Measurements from ENCODE around the gene CD81.
"Not testable (repeated sequence)": the region's sequence is repeated elsewhere in the genome, so short reads cannot be mapped to it uniquely, and the experiment has no call there.

The CD81 gene

DNA sequence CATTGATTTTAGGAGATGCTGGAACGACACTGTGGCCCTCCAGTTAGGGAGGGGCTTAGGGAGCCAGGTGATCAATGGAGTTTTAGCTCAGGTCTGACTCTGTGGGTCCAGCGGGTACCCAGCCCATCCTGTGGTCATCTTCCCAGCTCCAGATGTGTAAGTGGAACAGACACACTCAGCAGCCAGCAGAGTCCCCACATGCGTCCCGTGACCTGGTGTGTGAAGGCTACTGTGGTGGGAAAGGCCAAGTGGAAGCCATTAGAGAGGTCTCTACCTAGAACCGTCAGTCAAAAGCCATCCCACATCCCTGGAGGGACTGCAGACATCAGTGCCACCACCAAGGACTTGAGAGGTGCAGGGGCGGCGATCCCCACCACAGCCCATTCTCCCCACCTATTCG is 19.9 kb upstream of the CD81 start:
- DNase-seq (ENCODE audit: low read depth, low spot score), result no peak

DNA sequence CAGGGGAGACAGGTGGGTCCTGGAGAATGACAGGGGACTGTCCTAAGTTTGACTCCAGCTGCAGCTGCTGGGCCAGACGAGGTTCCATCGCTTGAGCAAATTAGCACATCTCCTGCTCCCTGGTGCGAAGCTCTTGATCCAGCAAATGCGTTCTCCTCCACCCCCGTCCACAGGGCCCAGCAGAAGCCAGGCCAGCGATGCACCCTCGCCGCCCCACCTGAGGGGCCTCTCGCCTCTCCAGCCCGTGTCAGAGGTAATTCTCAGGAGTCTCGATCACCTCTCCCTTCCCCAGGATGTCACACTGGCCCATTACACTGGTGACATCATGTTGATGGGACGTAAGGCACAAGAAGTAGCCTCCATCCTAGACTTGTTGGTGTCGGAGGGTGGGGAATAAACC is 19.5 kb upstream of the CD81 start:
- not testable (repeated sequence) for DNase-seq (ENCODE audit: low read depth, low spot score)

DNA sequence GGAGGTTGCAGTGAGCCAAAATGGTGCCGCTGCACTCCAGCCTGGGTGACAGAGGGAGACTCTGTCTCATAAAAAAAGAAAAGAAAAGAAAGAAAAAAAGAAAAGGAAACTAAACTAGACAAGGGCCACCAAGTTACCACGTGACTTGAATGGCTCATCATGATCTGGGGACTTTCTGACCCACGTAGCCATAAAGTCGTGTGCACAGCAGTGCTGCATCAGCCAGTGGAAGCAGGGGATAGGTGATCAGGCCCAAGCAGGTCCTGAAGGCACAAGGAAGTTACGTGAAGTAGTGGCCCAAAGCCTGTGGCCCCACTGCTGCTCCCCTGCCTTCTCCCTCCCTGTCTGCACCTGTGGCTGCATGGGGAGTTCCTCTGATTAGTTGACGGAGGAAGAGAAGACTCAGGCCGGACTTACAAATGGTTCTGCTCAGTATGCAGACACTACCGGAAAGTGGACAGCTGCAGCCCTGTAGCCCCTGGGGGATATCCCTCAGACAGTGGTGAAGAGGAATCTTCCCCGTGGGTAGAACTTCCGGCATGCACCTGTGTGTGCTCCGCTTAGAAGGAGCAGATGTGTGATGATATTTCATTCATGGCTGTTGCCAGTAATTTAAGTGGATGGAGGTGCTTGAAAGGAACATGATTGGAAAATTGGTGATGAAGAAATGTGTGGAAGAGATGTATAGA is 18.2 kb upstream of the CD81 start:
- no peak for DNase-seq (ENCODE audit: low read depth, low spot score)

DNA sequence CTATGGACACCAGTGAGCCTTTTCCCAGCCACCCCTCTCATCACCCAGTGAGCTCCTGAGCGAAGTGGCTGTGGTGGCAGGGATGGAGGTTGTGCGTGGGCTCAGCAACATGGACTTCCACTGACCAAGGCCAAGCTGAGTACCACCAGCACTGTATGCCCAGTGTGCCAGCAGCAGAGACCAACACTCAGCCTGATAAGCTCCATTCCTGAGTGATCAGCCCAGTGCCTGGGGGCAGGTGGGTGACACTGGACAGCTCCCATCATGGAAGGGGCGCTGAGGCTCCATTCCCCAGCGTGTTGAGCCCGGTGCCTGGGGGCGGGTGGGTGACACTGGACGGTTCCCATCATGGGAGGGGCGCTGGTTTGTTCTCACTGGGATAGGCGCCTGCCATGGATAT is 17.6 kb upstream of the CD81 start:
- DNase-seq (ENCODE audit: low read depth, low spot score), result no peak

DNA sequence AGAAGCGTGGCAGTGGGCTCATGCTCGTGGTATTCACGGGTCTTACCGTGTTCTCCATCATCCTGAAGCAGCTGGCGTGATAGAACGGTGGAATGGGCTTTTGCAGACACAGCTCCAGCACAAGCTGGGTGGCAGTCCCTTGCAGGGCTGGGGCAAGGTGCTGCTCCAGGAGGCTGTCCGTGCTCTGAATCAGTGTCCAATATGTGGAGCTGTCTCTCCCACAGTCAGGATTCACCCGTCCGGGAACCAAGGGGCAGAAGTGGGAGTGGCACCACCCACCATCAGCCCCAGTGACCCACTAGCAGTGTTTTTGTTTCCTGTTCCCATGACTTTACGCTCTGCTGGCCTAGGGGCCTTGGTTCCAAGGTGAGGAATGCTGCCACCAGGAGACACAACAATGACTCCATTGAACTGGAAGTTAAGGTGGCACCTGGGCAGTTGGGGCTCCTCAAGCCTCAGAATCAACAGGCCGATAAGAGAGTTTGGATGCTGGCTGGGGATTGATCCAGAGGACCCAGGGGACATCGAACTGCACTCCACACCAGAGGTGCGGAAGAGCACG is 16.9 kb upstream of the CD81 start:
- no peak for DNase-seq (ENCODE audit: low read depth, low spot score)

DNA sequence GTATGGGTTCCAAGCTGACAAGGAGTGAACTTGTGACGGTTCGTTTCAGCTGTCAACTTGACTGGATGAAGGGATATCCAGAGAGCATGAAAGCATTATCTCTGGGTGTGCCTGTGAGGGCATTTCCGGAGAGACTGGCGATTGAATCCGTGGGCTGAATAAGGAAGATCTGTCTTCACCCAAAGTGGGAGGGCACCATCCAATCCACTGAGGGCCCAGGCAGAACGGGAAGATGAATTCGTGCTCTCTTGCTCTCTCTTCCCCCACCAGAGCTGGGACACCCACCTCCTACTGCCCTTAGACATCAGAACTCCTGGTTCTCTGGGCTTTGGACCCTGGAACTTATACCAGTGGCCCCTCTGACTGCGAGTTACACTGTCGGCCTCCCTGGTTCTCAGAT is 15.5 kb upstream of the CD81 start:
- DNase-seq (ENCODE audit: low read depth, low spot score), result no peak

DNA sequence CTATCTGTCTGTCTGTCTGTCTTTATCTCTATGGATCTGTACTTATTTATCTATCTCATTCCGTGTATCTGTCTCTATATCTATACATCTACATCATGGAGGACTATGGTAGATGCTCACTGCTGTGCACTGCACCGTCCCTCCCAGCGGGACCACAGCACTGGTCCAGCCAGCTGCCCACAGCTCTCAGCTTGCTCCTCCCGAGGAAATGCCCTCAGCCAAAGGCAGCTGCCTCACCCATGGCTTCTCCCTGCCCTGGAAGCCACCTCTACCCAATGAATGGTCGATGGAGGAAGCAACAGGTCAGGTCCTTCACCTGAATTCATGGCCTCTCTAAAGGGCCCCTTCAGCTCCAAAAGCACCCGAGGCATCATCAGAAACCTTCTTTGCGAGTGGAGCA is 14.7 kb upstream of the CD81 start:
- DNase-seq (ENCODE audit: low read depth, low spot score), result no peak

DNA sequence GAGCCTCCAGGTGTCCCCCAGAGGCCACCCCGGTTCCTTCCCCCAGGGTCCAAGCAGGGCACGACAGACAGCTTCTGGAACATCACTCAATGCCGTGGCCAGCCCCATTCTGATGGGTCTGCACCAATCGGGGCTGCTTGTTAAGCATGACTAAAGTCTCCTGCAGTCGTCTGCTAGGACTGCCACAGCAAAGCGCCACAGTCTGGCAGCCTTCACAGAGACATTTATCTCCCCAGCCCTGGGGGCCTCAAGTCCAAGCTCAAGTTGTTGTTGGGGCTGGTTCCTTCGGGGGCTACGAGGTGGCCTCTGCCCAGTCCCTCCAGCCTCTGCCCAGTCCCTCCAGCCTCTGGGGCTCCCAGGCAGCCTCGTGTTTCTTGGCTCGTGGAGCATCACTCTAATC is 14.0 kb upstream of the CD81 start:
- no peak for DNase-seq (ENCODE audit: low read depth, low spot score)

DNA sequence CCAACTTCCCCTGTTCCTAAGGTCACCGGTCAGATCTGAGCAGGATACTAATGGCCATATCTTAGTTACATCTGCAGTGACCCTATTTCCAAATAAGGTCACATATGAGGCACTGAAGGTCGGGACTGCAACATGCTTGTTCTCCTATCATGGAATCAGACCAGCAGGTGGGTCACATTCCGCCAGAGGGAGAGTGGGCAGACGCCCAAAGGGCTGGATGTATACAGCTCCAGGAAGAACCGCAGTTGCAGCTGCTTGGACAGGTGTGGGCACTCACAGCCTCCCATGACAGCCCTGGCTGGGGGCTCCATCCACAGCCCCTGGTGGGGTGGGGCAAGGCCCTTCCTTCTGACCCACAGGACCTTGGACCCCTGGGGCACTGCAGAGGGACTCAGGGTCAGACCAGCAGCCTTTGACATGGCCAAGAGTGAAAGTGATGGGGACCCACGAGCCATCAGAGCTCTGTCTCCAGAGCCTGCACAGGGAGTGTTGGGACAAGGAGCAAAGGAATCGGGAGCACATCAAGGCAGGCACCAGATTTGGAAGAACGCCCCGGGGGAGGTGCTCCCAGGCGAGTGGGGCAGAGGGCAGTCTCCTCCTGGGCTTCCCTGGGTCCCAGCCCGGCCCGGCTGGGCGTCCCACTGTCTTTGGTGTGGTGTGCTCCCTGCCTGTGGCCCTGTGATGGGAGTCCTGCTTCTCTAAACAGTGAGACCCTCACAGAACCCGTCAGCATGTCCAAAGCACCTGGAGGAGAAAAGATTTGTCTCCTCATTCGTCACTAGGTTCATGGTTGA is 13.3 kb upstream of the CD81 start:
- DNase-seq (ENCODE audit: low read depth, low spot score), result no peak

DNA sequence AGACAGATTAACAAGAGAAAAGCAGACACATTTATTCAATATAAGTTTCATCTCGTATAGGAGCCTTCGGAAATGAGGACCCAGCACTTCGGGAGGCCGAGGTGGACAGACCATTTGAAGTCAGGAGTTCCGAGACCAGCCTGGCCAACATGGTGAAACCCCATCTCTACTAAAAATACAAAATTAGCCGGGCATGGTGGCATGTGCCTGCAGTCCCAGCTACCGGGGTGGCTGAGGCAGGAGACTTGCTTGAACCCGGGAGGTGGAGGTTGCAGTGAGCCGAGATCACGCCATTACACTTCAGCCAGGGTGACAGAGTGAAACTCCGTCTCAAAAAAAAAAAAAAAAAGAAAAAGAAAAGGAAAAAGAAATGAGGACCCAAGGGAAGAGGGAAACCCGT is 12.7 kb upstream of the CD81 start:
- DNase-seq (ENCODE audit: low read depth, low spot score), result not testable (repeated sequence)

DNA sequence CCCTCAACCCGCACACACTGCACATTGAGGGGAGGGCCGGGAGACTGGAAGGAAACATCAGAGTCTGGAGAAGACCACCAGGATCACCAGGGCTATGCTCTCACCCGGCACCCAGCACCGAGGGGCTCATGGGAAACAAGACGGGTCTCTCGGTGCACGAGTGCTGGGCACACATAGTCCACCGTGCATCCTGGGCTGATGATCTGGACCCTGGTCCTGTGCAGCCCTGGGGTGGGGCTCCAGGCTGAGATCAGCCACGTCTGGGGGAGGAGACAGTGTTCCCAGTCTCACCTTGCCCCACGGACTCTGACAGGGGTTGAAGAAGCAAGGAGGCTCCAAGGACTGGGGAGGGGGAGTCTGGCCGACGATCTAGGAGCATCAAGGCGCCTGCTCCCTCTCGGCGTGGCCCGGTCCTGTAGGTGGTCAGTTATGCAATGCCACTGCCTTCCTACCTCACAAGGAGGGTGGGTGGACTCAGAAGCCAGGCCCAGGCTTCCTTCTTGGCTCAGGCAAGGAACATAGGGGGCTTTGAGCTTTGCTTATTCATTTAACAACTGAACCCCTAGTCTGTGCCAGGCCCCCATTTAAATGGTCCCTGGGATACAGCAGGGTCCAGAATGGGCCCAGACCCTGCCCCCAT is 11.4 kb upstream of the CD81 start:
- no peak for DNase-seq (ENCODE audit: low read depth, low spot score)

DNA sequence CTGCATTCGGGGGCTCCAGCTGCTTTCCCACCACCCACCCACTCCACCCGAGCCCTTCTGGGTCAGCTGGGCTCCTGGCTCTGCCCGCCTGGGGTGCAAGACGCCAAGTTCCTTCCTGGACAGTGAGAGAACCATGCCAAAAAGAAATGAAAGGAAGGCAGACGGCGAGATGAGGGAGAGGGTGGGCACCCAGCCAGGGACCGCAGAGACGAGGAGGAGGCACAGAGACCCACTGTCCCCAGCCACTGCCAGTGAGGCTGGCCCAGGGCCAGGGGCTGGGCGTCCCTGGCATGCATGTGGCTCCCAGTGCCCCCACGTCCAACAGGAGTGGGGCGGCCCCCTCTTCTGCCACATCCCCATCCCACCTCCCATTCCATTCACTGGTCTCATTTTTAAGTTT is 10.8 kb upstream of the CD81 start:
- DNase-seq (ENCODE audit: low read depth, low spot score), result no peak

DNA sequence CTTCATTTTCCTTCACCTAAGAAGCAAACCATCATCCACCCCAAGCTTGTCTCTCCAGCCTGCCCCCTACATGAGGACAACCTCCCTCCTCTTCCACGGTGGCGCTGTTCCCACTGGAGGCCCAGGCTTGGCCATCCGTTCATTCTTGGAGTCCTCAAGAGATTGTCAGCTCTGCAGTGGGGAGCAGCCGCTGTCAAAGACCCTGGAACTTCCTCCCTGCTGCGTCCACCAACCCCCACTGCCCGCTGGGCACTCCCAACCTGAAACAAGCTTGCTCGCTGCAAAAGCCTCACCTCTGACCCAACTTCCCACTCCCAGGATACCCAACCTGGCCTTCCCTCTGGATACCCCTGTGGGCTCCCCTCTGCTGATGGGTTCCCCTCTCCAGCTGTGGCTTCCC is 10.4 kb upstream of the CD81 start:
- DNase-seq (ENCODE audit: low read depth, low spot score), result no peak

DNA sequence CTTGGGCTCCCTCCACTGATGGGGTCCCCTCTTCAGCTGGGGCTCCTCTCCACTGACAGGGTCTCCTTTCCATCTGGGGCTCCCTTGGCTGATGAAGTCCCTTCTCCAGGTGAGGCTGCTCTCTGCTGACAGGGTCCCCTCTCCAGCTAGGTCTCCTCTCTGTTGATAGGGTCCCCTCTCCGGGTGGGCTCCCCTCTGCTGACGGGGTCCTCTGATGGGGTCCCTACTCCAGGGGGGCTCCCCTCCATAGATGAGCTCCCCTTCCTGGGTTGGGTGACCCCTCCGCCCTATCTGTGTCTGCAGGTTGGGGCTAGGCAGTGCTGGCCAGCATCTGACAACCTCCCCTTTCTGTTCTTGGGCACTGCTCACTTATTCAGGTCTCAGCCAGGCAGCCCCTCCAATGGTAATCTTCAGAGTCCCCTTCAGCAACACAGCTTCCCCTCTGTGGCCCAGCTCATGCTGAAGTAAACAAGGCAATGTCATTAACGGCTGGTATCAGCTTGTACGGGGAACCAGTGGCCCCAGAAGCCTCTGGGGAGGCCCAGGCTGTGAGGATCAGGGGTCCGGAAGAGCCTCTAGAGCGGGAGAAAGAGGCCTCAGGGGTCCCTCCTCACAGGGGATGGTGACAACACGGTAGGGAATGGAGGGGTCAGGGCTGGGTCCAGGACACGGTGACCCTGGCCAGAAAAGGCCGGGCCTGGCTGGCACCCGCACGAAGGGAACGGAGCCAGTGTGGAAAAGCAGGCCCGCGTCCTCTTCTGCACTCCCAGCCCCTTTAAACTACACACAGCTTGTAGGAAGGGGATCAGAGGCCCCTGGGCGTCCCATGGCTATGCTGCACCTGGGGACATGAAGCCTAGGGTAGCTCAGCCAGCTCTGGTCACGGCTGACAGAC is 9.6 kb upstream of the CD81 start:
- no peak for DNase-seq (ENCODE audit: low read depth, low spot score)

DNA sequence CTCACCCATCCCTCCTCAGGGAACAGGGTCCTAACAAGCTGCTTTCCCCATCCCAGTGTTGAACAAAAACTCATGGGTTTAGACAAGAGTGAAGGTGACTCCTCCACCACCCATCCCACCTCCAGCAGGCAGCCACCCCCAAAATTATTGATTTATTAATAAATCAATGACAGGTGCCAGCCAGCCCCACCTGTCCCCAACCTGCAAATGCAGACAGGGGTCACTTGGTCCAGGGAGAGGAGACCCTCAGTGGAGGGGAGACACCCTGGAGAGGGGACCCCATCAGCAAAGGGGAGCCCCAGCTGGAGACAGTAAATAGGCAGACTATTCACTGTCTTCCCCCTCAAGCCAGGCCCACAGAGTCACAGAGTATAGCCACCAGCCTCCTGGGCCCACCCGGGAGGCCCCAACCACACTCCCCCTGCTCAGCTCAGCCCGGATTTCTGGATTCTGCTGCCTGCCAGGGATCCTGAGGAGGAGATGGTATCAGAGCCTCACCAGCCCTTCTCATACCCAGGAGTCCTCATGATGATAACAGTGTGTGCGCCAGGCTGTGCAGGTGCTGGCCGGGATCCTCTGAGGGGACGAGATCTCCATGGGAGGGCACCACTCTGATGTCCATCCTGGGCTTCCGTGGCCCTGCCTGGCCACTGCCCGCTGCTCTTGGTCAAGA is 8.8 kb upstream of the CD81 start:
- no peak for DNase-seq (ENCODE audit: low read depth, low spot score)

DNA sequence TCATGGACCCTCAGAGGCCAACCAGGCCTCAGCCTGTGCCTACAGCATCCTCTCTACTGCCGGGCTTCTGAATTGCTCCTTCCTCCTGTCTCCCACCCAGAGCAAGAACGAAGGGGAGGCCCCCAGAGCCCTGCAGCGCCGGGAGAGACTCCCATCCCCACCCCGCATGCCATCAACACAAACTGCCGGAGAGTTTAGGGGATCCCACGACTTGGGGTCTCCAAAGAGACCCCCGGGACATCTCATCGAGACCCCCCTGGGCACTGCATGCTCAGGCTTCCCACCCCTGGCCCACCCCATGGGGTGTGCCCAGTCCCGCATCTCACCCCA is 8.3 kb upstream of the CD81 start:
- no peak for DNase-seq (ENCODE audit: low read depth, low spot score)

DNA sequence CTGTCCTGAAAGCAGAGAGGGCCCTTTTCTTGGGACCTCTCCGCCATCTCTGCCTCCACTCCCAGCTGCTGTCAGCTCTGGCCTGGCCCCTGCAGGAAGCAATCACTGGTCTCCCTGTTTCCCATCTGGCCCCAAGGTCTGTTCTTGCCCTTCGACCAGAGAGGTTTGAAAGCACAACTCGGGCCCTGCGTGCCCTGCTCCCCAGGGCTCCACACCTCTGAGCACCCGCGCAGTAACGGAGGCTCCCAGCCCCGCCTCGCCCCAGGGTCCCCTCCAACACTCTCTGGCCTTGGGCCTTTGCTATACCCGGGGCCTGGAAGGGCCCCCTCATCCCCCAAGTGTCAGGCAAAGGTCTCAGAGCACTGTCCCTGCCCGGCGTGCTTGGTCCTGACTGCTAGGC is 7.8 kb upstream of the CD81 start:
- no peak for DNase-seq (ENCODE audit: low read depth, low spot score)

DNA sequence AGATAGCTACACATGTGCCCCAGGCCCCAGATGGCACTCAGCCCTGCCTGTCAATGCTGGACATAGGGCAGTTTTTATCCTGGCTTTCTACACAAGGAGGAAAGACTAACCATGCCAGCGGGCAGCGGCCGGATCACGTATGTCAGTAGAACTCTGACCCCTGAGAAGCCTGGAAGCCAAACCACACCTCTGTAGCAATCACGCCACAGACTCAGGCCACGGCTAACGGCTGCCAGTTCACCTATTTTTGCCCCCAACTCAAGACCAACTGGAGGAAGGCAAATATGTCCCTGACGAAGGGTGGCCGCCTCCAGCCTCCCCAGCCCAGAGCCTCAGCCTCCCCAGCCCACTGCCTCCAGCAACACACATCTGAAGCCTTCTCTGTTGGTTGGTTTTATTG is 7.2 kb upstream of the CD81 start:
- DNase-seq (ENCODE audit: low read depth, low spot score), result no peak

DNA sequence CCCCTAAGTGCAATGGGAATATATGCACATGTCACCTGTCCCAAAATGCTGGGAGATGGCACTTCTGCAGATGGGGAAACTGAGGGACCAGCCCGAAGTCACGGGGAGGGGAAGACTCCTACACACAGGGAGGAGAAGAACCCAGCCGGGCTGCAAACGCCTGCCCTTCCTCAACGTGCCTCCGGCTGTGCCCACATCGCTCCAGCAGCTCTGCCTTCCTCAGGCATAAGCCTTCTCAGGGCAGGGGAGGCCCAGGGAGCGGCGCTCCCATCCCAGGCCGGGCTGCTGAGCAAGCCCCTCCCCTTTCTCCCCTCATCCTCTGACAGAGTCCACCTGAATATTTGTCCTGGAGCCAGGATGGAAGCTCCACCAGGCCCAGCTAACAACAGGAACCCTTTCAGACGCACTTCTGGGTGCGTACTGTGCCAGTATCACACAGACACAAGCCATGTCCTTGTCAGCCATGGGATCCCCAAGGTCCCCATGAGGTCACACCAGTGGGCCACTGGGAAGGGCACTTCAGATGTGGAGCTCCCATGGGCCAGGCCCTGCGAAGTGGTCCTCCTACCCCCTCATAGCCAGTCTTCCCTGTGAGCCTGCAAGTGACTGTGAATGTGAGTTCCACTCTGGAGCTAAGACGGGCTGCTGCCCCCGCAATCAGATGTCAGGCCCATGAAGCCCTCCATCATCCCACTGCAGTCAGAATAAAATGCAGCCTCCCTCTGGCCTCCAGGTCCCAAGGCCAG is 2.5 kb upstream of the CD81 start:
- no peak for DNase-seq (ENCODE audit: low read depth, low spot score)

DNA sequence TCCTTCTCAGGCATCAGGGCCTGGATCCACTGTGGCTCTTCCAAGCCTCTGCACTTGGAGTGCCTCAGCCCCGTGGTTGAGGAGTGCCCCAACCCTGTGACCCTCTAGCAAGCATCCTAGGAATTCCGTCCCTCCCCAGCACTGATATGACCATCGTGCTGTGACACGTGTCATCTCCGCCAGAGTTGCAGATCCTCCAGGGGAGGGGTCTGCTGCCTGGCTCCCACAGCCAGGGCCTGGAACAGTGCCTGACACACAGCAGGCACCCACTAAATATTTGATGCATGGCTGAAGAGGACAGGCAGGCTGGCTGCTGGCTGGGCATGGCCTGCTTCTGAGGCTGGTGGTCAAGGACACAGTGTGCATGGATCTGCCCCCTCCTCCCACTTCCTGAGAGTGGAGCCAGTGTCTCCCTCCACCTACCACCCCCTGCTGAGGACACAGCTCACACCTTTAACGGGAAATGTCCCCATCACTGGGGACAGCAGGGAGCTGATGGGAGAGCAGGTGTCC is 1.7 kb upstream of the CD81 start:
- no peak for DNase-seq (ENCODE audit: low read depth, low spot score)

Measured in brain pericyte (primary cell).